SK-N-SH (cell line): ENCODE data around the gene SYNE2. TPM values are rescaled to one million over a fixed set of nuclear protein-coding genes. Genes with fewer than 3 reads are reported as not detected.

ENCODE experiments used
- CTCF ChIA-PET: fragments of 300-600, 350-600 bp; formaldehyde crosslinking; extraction: SDS; loops from one replicate; lab custom pipeline; 2021; lab: Yijun Ruan, JAX
- POLR2A ChIA-PET: fragments of 350-600 bp; sonication (Branson Sonifier 250); formaldehyde crosslinking; extraction: SDS; loops from one replicate; lab custom pipeline; 2020; ENCODE audit warnings: antibody characterized with exemption, inconsistent platforms; lab: Yijun Ruan, JAX
- DNase-seq: peaks from one replicate; pipeline ENCODE4 v3.0.0; 2012
- H2AFZ ChIP-seq: fragments of 200-600 bp; sonication (generic); 2 replicates; pipeline ENCODE4 v1.8.1; 2016; ENCODE audit warnings: antibody characterized with exemption, mild to moderate bottlenecking, low read depth
- H3F3A ChIP-seq: fragments of 200-600 bp; sonication (generic); replicated peaks from 2 replicates; pipeline ENCODE3; 2016; ENCODE audit warnings: antibody characterized with exemption, mild to moderate bottlenecking; ENCODE audit not compliant: insufficient read depth
- H3K27ac ChIP-seq, 2 experiments: fragments of 200-500 bp in 1 of 2; fragments of 200-600 bp in 1 of 2; sonication (Bioruptor generic) in 1 of 2; sonication (generic), shearing (Covaris generic) in 1 of 2; 2 replicates each; pipeline versions ENCODE4 v1.5.1 to v1.6.1; 2014 to 2016; ENCODE audit warnings: low read depth in 2 of 2, inconsistent platforms in 1 of 2, low read length in 1 of 2, mild to moderate bottlenecking in 1 of 2, mixed read lengths in 1 of 2
- H3K27me3 ChIP-seq: fragments of 200-600 bp; sonication (generic), shearing (Covaris generic); 2 replicates; pipeline ENCODE4 v1.6.1; 2016; ENCODE audit warnings: mixed run types; ENCODE audit not compliant: insufficient read depth
- H3K36me3 ChIP-seq, 2 experiments: fragments of 200-500 bp in 1 of 2; fragments of 200-600 bp in 1 of 2; sonication (Bioruptor generic) in 1 of 2; sonication (generic) in 1 of 2; replicated peaks in 1 of 2; 2 replicates each; pipeline versions ENCODE3 to v1.5.1; 2014 to 2016; ENCODE audit warnings: low read length in 1 of 2, mild to moderate bottlenecking in 1 of 2; ENCODE audit not compliant: insufficient read depth in 2 of 2, control insufficient read depth in 1 of 2
- H3K4me1 ChIP-seq, 2 experiments: fragments of 200-500 bp in 1 of 2; fragments of 200-600 bp in 1 of 2; sonication (Bioruptor generic) in 1 of 2; sonication (generic), shearing (Covaris generic) in 1 of 2; 2 replicates each; pipeline versions ENCODE4 v1.5.1 to v1.6.1; 2014 to 2016; ENCODE audit warnings: low read depth in 1 of 2, low read length in 1 of 2, mixed run types in 1 of 2; ENCODE audit not compliant: insufficient read depth in 2 of 2, control insufficient read depth in 1 of 2
- H3K4me2 ChIP-seq: fragments of 200-600 bp; sonication (generic), shearing (Covaris generic); 2 replicates; pipeline ENCODE4 v1.6.1; 2017; ENCODE audit warnings: mixed run types
- H3K4me3 ChIP-seq, 2 experiments: fragments of 200-500 bp in 1 of 2; fragments of 200-600 bp in 1 of 2; sonication (Bioruptor generic) in 1 of 2; sonication (generic), shearing (Covaris generic) in 1 of 2; 2 replicates each; pipeline versions ENCODE4 v1.5.1 to v1.8.1; 2014 to 2016; ENCODE audit warnings: low read depth in 2 of 2, inconsistent platforms in 1 of 2, low read length in 1 of 2, mild to moderate bottlenecking in 1 of 2, mixed read lengths in 1 of 2, moderate library complexity in 1 of 2
- H3K79me2 ChIP-seq: fragments of 200-600 bp; sonication (generic); 2 replicates; pipeline ENCODE4 v1.8.1; 2017; ENCODE audit warnings: mild to moderate bottlenecking; ENCODE audit not compliant: insufficient read depth
- H3K9ac ChIP-seq: fragments of 200-600 bp; sonication (generic); 2 replicates; pipeline ENCODE4 v1.6.1; 2017; ENCODE audit warnings: mixed run types
- H3K9me2 ChIP-seq: fragments of 200-600 bp; sonication (generic); 2 replicates; pipeline ENCODE4 v1.6.1; 2017; ENCODE audit warnings: mixed run types
- H3K9me3 ChIP-seq: fragments of 200-600 bp; sonication (generic); 2 replicates; pipeline ENCODE4 v1.6.1; 2017; ENCODE audit warnings: mixed run types, mild to moderate bottlenecking, moderate library complexity
- H4K20me1 ChIP-seq: fragments of 200-600 bp; sonication (generic); 2 replicates; pipeline ENCODE4 v1.6.1; 2017; ENCODE audit warnings: mild to moderate bottlenecking, mixed run types; ENCODE audit not compliant: insufficient read depth
- CHD2 ChIP-seq: fragments of 150-350 bp; IDR thresholded peaks from 2 replicates; pipeline ENCODE4 v1.6.1; 2018; ENCODE audit warnings: low read length; ENCODE audit not compliant: partially characterized antibody
- EP300 ChIP-seq, 2 experiments: IDR thresholded peaks; 2 replicates each; pipeline versions ENCODE4 v1.4.0 to v1.6.1; 2012; ENCODE audit warnings: borderline replicate concordance in 1 of 2, low read depth in 1 of 2, low read length in 1 of 2
- FOXJ3 ChIP-seq: sonication (generic); formaldehyde crosslinking; IDR thresholded peaks from 2 replicates; pipeline ENCODE4 v1.5.1; 2020; ENCODE audit warnings: mild to moderate bottlenecking, missing genetic modification reagents
- FOXM1 ChIP-seq: IDR thresholded peaks from 2 replicates; pipeline ENCODE4 v1.4.0; 2012; ENCODE audit warnings: low read depth, mild to moderate bottlenecking
- IRF3 ChIP-seq: fragments of 150-350 bp; IDR thresholded peaks from 2 replicates; pipeline ENCODE4 v1.6.1; 2016; ENCODE audit warnings: mild to moderate bottlenecking, low read depth, low read length
- JUND ChIP-seq: IDR thresholded peaks from 2 replicates; pipeline ENCODE4 v1.4.0; 2012
- MXI1 ChIP-seq: IDR thresholded peaks from 2 replicates; pipeline ENCODE4 v1.6.1; 2012; ENCODE audit warnings: mild to moderate bottlenecking, low read depth, low read length, improper control_type of control experiment
- NFIC ChIP-seq: IDR thresholded peaks from 2 replicates; pipeline ENCODE4 v1.4.0; 2012; ENCODE audit warnings: borderline replicate concordance
- RCOR1 ChIP-seq: fragments of 150-350 bp; IDR thresholded peaks from 2 replicates; pipeline ENCODE4 v1.6.1; 2017; ENCODE audit warnings: antibody characterized with exemption, low read length
- REST ChIP-seq: IDR thresholded peaks from 2 replicates; pipeline ENCODE4 v1.6.1; 2012; ENCODE audit warnings: mild to moderate bottlenecking, low read depth, low read length, moderate library complexity
- SIN3A ChIP-seq: IDR thresholded peaks from 2 replicates; pipeline ENCODE4 v1.6.1; 2012; ENCODE audit warnings: low read depth, mild to moderate bottlenecking, low read length, moderate library complexity, borderline replicate concordance
- TAF1 ChIP-seq: IDR thresholded peaks from 2 replicates; pipeline ENCODE4 v1.6.1; 2012; ENCODE audit warnings: low read depth, mild to moderate bottlenecking, low read length, moderate library complexity, borderline replicate concordance
- TEAD4 ChIP-seq: IDR thresholded peaks from 2 replicates; pipeline ENCODE4 v1.4.0; 2012; ENCODE audit warnings: mild to moderate bottlenecking, borderline replicate concordance; ENCODE audit not compliant: insufficient read depth
- USF2 ChIP-seq: fragments of 150-350 bp; IDR thresholded peaks from 2 replicates; pipeline ENCODE4 v1.6.1; 2017; ENCODE audit warnings: antibody characterized with exemption, low read length, low read depth, borderline replicate concordance
- YY1 ChIP-seq: IDR thresholded peaks from 2 replicates; pipeline ENCODE4 v1.4.0; 2012; ENCODE audit warnings: low read depth, mild to moderate bottlenecking
- ZBTB33 ChIP-seq: IDR thresholded peaks from 2 replicates; pipeline ENCODE4 v1.4.0; 2012; ENCODE audit warnings: low read depth, borderline replicate concordance
- WGBS: methylation state at CpG from one replicate; pipeline ENCODE4 v1.1.6; 2017; ENCODE audit warnings: low lambda C conversion rate; 5-methylcytosine and 5-hydroxymethylcytosine counted together
- polyA plus RNA-seq, 3 experiments: library from polyadenylated mRNA; depleted of rRNA; stranded (reverse); fragments of >200 nt; gene quantifications; 2 replicates each; pipeline ENCODE4 v1.2.3, GENCODE V29; 2012
- TF ChIP-seq, protein P1 (sequence below): IDR thresholded peaks from 2 replicates; pipeline ENCODE4; 2012
- TF ChIP-seq, protein P2 (sequence below): IDR thresholded peaks from 2 replicates; pipeline ENCODE4 v1.4.0; 2012; ENCODE audit warnings: low read depth
- TF ChIP-seq, protein P3 (sequence below): IDR thresholded peaks from 2 replicates; pipeline ENCODE4 v1.4.0; 2012; ENCODE audit warnings: low read depth, borderline replicate concordance

Gene SYNE2
- polyA plus RNA-seq, 1 of the 3 experiments (the other 2 are of a cell fraction) = 7.1 TPM

DNA sequence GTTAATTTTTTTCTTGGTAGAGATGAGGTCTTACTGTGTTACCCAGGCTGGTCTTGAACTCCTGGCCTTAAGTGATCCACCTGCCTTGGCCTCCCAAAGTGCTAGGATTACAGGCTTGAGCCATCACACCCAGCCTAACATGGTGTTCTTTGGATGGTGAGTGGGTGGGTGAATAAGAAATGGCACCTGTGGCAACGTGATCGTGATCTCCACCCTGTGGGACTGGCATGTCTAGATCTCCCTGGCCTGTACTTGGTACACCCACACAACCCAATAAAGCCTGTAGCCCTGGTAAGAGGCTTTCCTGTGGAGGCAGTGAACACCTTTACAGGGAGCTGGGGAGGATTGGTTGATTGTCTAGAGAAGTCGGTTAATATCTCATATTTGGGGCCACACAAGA lies 25.2 kb downstream of the SYNE2 start:
- no peaks in the 10 kb centered on the region for H3K36me3 ChIP-seq
- DNase-seq = no peak
- POLR2A ChIA-PET = no interaction called here

More for the DNA sequence above, 25.2 kb downstream of the SYNE2 start:
- Histone ChIP-seq H3K27ac (no peak overlapping the region), H4K20me1 (no peaks in the 10 kb centered on the region), H3K27me3 (no peaks in the 10 kb centered on the region), H3K4me1 (peaks cover 3 to 10% of the 10 kb centered on the region in 2 experiments; a peak in 2 of 4 replicates), H3K4me3 (no peak overlapping the region), H3F3A (no peaks in the 10 kb centered on the region), H3K9ac (no peak overlapping the region), H3K9me3 (no peaks in the 10 kb centered on the region), H3K9me2 (no peaks in the 10 kb centered on the region), H2AFZ (no peak overlapping the region), H3K79me2 (no peaks in the 10 kb centered on the region), H3K4me2 (no peak overlapping the region)
- WGBS = 93% methylated on average over 3 of the region's 3 CpGs
- CTCF ChIA-PET = no interaction called here
- TF ChIP-seq ZBTB33 = no peak
- no peak for TF ChIP-seq JUND
- TF ChIP-seq USF2 = no peak
- TF ChIP-seq, protein P1, sequence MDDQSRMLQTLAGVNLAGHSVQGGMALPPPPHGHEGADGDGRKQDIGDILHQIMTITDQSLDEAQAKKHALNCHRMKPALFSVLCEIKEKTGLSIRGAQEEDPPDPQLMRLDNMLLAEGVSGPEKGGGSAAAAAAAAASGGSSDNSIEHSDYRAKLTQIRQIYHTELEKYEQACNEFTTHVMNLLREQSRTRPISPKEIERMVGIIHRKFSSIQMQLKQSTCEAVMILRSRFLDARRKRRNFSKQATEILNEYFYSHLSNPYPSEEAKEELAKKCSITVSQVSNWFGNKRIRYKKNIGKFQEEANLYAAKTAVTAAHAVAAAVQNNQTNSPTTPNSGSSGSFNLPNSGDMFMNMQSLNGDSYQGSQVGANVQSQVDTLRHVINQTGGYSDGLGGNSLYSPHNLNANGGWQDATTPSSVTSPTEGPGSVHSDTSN = no peak
- TF ChIP-seq MXI1 = no peak
- no peak for TF ChIP-seq TAF1
- TF ChIP-seq, protein P2, sequence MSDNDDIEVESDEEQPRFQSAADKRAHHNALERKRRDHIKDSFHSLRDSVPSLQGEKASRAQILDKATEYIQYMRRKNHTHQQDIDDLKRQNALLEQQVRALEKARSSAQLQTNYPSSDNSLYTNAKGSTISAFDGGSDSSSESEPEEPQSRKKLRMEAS = no peak
- no peak for TF ChIP-seq REST
- TF ChIP-seq, protein P3, sequence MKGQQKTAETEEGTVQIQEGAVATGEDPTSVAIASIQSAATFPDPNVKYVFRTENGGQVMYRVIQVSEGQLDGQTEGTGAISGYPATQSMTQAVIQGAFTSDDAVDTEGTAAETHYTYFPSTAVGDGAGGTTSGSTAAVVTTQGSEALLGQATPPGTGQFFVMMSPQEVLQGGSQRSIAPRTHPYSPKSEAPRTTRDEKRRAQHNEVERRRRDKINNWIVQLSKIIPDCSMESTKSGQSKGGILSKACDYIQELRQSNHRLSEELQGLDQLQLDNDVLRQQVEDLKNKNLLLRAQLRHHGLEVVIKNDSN = no peak
- no peak for TF ChIP-seq RCOR1
- no peak for TF ChIP-seq CHD2
- TF ChIP-seq YY1 = no peak
- TF ChIP-seq FOXJ3 = no peak
- TF ChIP-seq NFIC = no peak
- no peak for TF ChIP-seq TEAD4
- no peak for TF ChIP-seq SIN3A
- no peak for TF ChIP-seq FOXM1
- TF ChIP-seq EP300 (IDR thresholded peaks at IDR 0.05; ENCODE audit: borderline replicate concordance in 1 of 2, low read depth in 1 of 2, low read length in 1 of 2) = no peak
- no peak for TF ChIP-seq IRF3
